Fibroblast of skin of back (primary cell): ENCODE measurements around the gene FRMD8.

Experiments used
- DNase-seq: peaks from one replicate; pipeline ENCODE4 v3.0.0-alpha.2; 2013

FRMD8 gene

DNA sequence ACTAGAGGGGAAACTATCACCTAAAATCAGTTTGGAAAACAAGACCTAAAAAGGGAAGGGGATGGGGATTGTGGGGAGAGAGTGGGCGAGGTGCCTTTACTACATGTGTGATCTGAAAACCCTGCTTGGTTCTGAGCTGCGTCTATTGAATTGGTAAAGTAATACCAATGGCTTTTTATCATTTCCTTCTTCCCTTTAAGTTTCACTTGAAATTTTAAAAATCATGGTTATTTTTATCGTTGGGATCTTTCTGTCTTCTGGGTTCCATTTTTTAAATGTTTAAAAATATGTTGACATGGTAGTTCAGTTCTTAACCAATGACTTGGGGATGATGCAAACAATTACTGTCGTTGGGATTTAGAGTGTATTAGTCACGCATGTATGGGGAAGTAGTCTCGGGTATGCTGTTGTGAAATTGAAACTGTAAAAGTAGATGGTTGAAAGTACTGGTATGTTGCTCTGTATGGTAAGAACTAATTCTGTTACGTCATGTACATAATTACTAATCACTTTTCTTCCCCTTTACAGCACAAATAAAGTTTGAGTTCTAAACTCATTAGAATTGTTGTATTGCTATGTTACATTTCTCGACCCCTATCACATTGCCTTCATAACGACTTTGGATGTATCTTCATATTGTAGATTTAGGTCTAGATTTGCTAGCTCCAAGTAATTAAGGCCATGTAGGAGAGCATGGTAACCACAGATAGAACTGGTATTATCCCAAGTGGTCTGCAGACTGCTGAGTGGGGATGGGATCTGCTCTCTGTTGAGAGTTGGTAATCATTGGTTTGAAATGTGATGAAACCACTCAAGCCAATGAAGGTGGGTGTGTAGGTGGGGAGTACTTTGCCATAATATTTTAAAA is 39.8 kb downstream of the FRMD8 start:
- peak; percentile 89 for DNase-seq

DNA sequence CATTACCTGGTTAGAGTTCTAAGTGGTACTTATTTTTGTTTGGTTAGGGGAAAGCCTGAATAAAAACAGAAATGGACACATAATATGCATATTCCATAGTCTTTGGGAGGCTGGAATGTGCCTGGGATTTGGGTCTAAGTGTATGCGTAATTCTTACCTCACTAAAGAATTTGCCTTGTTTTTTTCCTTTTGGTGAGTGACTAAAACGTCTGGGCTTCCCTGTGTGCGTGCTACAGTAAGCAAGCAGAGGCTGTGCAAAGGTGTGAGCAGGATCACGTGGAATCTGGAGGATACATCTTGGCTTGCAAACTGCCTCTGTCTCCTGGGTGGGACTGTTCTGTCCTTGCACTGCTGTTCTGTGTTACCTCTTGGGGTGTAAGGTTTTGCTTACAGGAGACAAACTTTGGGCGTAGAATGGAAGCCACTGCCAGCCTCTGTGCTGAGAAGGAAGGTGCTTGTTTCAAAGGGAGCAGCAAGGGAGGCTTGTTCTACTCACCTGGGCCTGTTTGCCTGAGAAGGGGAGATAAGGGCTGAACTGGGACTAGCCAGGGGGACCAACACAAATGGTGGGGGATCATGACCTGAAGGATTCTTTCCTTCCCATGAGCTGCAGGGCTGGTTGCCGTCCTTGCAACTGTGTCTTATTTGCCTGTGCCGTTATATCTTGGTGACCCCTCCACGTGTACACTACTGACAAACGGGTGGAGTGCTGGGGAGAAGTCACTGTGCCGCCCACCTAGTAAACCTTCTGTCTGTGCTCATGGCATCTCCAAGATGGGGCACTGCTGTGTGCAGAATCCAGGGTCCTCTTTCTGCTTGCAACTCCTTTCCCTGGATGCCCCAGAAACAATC is 40.6 kb downstream of the FRMD8 start:
- peak; percentile 64 for DNase-seq

DNA sequence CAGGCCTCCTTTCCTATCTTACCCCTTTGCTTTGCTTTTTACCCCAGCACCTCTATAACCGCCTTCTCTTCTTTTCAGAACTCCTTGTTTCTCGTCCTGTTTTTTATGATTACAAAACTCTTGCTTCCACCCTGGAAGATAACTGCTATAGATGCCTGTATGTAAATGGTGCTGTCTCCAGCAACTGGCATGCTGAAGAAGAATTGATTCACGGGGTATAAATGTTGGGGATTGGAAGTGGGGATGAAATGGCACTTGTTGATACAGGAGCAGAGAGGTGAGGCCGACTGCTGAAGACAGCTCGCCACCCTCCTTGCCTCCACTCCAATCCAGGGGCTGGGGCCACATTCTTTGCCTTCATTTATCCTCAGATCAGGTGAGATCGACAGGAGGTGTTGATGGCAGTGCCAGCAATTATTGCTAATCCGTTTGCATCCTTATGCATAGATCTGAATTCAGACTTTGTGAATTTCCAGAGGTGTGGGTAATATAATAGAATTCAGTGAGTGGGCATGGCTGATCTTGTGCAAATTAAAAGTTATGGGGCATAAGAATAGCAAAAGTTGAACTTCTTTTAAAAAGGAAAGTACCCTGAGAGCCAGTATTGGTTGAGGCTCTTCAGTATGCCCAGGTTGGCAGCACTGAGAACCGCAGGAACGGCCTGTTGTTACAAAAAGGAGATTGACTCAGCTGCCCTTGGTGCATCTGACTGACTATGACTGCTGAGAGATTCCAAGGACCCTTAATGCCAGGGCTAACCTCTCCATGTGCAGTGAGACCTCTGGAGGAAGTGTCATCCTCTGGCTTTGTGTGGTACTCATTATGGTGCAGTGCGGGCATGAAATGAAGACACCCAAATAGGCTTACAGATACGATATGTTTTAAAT is 41.5 kb downstream of the FRMD8 start:
- DNase-seq, result peak; percentile 66

DNA sequence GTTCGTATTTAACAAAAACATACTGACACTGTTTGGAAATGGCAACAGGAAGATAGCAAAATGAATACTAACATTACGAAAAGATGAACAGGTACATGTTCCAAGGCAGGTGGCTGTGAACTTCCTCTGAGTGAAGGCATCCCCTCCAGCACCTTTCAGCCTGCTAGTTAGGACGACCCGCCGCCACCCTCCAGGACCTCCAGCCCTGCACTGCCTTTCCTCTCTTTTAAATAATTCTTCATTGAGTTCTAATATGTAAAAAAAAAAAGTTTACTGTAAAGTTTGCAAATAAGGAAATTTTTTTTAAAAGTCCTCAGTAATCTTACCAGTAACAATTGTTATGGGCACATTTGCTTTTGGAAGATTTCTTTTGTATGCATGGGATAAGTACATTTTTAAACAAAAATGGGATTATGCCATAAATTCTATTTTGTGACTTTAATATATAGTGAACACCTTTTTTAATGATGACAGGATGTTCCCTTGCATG is 42.2 kb downstream of the FRMD8 start:
- DNase-seq, result no peak

DNA sequence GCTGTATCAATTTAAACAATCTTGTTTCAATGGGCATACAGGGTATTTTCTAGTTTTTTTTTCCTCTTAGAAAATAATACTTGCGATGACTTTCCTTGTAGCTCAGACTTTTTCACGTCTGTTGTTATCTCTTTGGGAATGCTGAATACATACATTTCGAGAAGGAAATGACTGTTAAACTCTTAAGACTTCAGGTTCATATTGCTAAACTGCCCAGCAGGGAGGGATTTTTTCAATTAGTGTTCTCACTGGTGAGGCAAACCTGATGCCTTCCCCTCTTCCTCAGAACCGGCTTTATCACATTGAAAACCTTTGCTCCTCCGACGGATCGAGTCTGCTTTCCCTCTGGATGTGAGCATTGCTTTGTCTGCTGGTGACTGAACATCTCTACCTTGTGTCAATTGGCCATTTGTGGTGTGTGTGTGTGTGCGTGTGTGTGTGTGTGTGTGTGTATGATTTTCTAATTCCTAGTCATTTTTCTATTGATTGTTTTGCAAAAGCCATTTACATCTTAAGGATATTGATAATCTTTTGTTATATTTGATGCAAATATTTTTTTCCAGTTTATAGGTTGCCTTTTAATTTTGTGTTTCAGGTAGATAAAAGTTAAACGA is 42.7 kb downstream of the FRMD8 start:
- peak; percentile 62 for DNase-seq

DNA sequence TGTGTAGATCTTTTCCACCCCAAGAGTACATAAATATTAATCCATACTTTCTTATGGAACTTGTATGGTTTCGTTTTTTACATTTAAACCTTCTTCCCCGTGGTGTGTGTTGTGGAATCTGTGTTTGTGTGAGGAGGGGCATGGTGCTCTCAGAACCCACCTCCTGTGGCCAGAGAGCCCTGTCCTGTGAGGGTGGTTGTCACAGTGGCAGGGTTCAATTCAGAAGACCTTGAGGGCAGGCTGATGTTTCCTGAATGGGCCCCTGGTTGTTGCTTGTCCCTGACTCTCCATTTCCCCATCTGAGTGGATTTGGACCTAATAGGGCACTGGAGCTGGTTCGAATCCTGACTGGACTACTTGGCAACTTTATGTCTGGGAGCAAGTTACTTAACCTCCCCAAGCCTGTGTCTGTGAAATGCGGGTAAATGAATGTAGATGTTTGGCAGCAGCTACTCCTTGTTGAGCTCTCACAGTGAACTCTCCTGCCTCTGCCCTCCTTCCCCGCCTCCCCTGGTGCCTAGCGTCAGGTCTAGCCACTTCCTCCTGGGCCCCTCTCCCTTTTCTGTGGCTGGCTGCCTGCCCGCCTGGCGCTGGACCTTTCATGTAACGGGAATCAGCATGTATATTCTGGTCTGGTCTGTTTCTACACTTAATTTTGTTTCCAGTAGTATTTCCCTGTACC is 43.4 kb downstream of the FRMD8 start:
- DNase-seq, result peak; percentile 65

DNA sequence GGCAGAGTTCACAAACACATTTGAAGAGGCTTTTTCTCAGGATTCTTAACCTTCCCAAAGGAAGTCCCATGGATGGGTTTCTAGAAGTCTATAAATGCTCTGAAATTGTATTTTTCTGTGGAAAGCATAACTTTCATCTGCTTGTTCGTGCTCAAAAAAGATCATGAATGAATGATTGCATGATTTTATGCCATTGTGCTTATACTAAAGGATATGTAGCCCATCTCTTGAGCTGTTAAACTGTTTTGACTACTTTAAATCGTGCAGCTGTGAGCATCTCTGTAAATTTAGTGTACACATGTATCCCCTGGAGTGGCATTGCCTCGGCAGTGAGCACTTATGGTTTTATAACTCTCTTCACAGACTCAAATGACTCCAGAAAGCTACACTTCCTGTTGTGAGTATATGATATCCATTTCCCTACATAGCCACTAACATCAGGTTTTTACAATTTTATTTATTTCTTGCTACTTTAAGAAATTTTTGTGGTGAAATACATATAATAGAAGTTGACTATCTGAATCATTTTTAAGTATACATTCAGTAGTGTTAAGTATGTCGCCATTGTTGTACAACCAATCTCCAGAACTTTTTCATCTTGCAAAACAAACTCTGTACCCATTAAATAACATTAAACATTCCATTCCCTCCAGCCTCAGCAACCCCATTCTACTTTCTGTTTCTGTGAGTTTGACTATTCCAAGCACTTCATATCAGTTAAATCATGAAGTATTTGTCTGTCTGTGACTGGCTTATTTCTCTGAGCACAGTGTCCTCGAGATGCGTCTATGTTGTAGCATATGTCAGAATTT is 44.2 kb downstream of the FRMD8 start:
- no peak for DNase-seq

DNA sequence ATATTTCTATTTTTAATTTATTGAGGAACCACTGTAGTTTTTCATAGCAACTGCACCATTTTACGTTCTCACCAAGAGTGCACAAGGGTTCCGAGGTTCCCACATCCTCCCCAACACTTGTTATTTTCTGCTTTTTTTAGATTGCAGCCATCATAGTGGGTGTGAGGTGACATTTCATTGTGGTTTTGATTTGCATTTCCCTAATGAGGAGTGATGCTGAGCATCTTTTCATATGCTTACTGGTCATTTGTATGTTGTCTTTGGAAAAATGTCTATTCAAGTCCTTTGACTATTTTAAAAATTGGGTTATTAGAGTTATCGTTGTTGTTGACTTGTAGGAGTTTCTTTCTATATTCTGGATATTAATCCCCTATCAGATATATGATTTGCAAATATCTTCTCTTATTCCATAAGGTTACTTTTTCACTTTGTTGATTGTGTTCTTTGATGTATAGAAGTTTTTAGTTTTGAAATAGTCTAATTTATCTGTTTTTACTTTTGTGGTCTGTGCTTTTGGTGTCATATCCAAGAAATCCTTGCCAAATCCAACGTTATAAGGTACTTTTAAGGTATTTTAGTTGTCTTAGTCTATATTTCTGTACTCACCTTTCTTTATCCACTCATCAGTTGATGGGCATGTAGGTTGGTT is 45.1 kb downstream of the FRMD8 start:
- DNase-seq, result no peak

DNA sequence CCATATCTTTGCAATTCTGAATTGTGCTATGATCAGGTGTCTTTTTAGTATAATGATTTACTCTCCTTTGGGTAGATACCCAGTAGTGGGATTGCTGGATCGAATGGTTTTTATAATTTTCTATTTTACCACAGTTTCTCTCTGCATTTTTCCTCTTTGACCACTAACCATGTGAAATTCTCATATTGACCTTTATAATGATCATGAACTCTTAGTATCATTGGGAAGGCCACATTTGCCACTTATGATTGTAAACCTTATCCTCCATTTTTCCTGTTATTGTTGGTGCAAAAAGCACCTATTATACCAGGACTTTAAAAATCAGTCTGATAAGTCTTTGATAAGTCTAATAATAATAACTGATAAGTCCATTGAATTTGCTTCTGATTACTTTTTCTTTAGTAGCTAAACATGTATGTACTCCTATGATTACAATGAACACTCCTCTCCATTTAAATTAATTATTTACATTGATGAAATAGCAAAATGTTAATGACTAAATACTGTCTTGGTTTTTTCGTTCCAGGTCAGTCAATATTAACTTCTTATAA is 45.7 kb downstream of the FRMD8 start:
- DNase-seq, result no peak

DNA sequence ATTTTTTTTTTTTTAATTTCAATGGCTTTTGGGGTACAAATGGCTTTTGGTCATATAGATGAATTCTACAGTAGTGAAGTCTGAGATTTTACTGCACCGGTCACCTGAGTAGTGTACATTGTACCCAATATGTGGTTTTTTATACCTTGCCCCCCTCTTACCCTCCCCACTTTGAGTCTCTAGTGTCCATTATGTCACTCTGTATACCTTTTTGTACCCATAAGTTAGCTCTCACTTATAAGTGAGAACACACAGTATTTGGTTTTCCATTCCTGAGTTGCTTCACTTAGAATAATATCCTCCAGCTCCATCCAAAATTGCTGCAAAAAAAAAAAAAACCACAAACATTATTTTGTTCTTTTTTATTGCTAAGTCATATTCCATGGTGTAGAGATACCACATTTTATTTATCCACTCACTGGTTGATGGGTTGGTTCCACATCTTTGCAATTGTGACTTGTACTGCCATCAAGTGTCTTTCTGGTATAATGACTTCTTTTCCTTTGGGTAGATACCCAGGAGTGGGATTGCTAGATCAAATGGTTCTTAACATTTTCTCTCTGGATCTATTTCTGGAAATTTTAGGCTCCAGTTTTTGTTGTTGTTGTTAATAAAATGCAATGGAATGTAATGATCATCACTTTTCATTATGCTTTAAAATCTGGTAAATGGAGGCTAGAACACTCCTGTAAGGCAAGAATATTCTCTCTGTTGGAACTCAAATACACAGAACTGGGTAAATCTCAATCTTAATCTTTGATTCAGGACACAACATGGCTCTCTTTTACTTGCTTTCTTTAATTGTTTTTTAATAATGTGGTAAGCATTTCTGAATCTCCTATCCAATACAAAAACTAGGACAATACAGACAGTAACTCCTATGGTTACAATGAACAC is 46.5 kb downstream of the FRMD8 start:
- DNase-seq, result no peak

DNA sequence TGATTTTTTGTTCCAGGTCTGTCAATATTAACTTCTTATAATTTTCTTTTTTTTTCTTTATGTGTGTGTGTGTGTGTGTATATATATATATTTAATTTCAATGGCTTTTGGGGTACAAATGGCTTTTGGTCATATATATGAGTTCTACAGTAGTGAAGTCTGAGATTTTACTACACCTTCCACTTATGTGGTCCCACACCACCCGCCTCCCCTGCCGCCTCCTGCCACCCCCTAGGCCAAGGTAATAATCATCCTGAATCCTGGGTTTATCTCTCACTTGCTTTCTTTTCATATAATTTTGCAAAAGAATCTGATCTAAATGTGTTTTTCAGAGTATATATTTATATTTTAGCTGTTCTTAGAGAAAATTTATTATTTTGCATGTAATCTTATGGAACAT is 47.2 kb downstream of the FRMD8 start:
- no peak for DNase-seq

DNA sequence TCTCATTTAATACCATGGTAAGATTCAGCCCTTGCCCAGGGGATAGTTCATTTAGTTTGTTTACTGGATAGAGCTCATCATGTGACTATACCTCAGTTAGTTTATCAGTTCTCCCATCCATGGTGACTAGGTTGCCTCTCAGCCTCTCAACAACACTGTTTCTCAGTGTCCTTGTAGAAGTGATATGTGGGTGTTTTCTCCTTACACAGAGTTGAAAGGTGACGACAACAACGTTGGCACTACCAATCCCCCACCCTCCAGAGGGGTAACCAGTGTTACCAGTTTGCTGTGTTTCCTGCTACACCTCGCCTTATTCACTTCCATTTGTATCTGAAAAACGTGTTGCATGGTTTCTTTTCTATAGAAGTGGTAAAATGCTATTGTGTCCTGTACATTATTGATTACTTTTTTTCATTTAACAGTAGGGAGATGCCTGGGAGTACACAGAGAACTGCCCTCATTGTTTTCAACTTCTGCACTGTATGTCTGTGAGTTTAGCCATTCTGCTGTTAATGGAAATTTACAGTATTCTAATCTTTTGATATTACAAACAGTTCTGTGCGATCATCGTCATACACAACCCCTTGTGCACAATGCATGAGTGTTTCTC is 47.7 kb downstream of the FRMD8 start:
- DNase-seq, result no peak

DNA sequence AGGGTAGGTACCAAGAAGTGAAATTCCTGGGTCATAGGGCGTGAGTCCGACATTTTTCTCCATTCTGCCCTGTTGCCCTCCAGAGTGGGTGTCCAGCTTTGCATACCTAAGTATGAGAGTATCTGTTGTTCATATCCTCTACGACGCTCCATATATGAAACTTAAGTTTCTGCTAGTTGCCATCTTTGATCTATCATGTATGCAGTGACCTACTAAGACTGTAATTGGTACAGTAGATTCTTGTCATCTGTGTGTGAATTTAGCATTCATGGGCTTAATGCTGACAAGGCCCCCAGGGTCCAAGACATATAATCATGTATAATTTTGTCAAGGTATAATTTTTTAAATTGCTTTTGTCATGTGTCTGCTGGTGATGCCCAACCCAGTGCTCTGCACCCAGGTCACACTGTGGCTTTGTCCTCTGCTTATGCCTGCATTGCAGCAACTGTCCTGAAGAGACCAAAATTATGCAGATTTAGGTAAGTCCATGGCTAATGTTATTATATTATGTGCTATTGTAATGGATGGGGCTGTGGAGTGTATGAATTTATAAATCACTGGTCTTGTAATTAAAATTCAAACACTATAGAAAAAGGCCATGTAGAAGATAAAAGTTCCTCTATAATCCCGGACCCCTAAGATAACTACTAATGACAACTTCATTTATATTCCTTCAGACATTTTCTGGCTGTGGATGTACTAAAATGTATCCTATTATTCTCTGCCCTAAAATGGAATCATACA is 48.4 kb downstream of the FRMD8 start:
- no peak for DNase-seq

DNA sequence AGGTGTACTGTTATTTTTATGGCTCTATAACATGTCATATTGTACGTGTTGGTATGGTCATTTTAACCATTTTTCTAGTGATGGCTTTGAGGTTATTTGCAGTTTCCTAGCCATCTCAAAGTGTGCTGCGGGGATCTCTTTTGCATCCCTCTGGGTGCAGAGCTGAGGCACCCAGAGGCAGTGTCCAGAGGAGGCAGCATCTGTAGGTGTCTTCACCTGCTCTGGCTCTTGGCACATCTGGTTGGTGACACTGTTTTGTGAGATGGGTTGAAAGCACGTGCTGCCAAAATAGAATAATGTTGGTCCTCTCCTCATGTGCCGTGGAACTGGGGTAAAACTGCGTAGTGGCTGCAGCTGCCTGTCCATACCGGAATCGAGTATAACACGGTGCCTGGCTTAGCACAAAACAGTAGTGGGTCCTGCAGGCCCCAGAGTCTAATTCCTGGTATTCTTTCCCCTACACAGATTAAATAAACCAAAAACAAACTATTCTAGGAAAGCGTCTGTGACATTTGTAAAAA is 49.0 kb downstream of the FRMD8 start:
- no peak for DNase-seq

DNA sequence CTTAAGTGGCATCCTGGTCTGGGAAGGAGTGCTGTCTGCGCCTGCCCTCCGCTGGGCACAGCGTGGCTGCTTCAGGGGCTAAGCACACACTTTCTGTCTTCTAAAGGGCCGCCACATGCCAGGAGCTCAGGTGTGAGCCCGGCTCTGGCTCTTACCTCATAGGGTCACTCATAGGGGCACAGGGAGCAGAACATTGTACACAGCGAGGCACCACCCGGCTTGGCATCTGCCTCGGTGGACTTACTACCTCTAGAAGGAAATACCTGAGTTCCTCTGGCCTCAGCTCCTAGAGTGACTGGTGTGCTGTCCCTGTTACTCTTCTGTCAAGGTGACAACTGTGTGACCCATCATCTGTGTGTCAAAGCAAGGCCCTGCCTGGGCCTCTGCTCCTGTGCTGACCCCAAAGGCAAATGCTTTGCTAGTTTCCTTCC is 49.6 kb downstream of the FRMD8 start:
- DNase-seq, result no peak

DNA sequence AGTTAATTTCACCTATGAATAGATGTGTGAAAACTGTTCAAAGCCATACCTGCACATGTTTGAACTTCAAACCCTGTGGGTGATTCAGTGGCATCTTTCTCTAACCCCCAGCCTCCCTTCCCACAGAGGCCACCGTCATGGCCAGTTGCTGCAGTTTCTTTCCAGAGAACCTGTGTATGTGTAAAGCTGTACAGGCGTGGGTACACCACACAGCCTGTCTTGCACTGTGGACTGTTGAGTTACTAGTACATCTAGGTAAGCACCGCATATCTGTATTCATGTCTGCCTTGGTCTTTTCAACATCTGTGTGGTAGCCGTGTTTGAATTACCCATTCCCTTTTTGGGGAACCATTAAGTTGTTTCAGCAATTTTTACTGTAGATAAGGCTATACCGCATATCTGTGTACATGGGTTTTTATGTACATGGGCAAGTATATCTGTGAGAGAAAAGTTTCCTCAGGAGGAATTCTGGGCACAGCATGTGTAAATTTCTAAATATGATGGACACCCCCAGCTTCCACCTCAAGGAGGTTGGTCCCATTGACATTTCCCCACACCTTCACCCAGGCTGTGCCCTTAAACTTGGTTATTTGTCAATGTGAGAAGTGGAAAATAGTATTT is 50.1 kb downstream of the FRMD8 start:
- DNase-seq, result no peak
